GM04503 (cell line): ENCODE measurements around the gene CDH12.
A peak's percentile ranks its signal among the peaks of the same experiment; 100 is the strongest.
"Not testable (repeated sequence)": the region's sequence is repeated elsewhere in the genome, so short reads cannot be mapped to it uniquely, and the experiment has no call there.

ENCODE experiments used
- DNase-seq: peaks from one replicate; pipeline ENCODE4 v3.0.0-alpha.2; 2012; ENCODE audit warnings: low read depth

CDH12 gene

GRCh38 chr5:22560147-22560546 lies 293.0 kb downstream of the CDH12 start:
- peak; percentile 64 for DNase-seq

DNA sequence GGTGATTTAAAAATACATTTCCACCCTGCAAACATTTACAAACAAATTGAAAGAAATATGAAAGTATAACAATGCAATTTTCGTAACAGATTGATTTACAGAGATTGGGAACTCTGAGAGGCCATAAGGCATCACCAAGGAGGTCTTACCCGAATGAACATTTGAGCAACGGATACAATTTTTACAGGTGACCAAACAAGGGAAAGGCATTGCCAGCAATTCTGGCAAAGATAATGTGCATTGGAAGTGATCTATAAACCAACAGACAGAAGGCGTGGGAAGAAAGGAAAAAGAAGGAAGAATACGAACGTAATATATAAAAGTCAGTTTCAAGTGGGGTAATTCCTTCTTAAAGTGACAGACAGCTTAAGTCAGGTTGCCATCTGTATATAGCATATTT lies 295.9 kb downstream of the CDH12 start:
- no peak for DNase-seq

DNA sequence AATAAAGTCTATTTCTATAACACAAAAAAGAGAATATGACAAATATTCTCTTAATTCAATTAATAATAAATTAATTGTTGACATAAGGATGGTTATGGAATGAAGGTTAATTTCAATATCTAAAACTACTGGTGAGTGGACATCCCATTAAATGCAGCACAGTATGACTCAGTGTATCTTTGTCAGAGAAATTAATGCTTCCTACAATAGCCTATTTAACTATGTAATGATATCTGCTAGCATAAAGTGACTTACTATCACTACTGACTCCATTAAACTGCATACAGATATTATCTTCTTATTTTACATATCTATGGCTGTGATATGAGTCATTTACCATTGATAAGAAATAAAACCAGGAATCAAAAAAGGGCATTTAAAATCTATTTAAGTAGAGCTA lies 298.7 kb downstream of the CDH12 start:
- DNase-seq: no peak

- no peak for DNase-seq
Measured at GRCh38 chr5:22549876-22550671, 303.1 kb downstream of the CDH12 start.

GRCh38 chr5:22542340-22542739 lies 310.8 kb downstream of the CDH12 start:
- DNase-seq: no peak

GRCh38 chr5:22541037-22541436 lies 312.1 kb downstream of the CDH12 start:
- DNase-seq: no peak

- no peak for DNase-seq
Measured at GRCh38 chr5:22539762-22540161, 313.4 kb downstream of the CDH12 start.

GRCh38 chr5:22531986-22532385 lies 321.2 kb downstream of the CDH12 start:
- no peak for DNase-seq

GRCh38 chr5:22521521-22521920 lies 331.6 kb downstream of the CDH12 start:
- DNase-seq: no peak

DNA sequence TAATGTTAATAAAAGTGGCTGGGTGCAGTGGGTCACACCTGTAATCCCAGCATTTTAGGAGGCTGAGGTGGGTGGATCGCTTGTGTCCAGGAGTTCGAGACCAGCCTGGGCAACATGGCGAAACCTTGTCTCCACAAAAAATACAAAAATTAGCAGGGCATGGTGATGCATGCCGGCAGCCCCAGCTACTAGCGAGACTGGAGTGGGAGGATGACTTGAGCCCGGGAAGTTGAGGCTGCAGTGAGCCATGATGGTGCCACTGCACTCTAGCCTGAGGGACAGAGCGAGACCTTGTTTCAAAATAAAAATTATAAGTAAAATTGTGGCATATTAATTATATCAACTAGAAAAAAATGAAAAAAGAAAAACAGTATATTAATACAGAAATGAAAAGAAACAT lies 336.6 kb downstream of the CDH12 start:
- DNase-seq: not testable (repeated sequence)

DNA sequence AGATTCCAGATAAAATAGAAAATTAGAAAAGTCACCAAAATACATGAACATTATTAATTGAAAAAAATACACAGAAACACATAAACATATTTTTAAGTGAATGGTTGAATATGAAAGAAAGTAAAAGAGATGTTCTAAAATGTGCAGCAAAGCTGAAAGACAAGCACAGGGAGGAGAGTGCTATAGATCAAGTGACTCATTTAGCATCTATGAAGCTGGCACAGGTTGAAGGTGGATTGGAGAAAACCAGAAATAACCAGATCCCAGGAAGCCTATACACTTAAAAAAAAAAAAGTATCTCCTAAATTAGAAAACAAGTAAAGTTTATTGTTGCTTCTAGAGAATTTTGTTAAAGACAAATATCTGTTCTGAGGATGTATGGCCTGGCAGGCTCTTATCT lies 338.9 kb downstream of the CDH12 start:
- no peak for DNase-seq

DNA sequence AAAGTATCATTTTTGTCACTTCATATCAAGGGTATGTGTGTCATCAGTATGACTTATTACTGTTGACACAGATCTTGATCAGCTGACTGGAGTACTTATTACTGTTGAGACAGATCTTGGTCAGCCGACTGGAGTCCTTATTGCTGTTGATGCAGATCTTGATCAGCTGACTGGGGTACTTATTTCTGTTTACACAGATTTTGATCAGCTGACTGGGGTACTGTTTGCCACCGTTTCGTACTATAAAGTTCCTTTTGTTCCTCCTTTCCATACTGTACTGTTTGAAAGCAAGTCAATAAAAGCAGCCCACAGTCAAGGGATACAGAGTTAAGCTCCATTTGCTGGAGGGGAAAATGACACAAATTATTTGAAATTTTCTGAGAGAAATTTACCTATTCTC lies 347.3 kb downstream of the CDH12 start:
- no peak for DNase-seq

DNA sequence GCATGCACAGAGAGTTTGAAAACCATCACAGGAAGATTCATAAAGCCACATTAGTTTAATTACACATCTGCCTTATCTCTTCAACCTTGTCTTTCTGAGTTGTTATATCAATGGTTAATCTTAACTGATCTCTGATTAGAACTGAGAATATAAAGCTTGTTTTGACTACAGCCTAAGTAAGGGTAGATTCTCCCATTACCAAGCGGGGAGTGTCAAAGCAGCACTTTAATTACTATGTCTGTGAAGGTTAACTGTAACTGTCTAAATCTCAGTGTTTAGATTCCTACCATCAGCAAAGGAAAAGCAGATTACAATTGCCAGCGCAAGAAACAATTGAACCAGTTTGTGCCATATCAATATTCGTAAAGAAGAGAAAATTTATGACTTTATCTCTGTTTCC lies 348.7 kb downstream of the CDH12 start:
- no peak for DNase-seq

DNA sequence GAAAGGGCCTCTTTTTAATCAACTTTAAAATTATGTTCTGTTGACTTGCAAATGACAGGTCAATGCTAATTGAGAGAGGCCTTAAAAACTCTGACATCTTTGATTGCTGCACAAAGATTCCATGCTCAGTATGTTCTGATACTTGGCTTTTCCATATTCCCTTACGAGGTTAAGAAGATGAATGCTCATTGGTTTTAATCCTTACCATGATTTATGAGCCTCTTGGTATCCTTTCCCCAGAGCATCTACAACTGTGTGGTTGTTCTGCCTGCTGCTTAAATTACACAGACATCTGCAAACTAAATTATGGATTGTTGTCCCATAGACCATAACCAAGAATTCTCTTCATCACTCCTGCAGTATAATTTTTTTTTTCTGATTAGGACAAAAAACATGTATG lies 352.6 kb downstream of the CDH12 start:
- no peak for DNase-seq

GRCh38 chr5:22496666-22497065 lies 356.5 kb downstream of the CDH12 start:
- DNase-seq: no peak

- no peak for DNase-seq
Measured at GRCh38 chr5:22495016-22495720, 358.0 kb downstream of the CDH12 start.

GRCh38 chr5:22488427-22488826 lies 364.7 kb downstream of the CDH12 start:
- DNase-seq: no peak

DNA sequence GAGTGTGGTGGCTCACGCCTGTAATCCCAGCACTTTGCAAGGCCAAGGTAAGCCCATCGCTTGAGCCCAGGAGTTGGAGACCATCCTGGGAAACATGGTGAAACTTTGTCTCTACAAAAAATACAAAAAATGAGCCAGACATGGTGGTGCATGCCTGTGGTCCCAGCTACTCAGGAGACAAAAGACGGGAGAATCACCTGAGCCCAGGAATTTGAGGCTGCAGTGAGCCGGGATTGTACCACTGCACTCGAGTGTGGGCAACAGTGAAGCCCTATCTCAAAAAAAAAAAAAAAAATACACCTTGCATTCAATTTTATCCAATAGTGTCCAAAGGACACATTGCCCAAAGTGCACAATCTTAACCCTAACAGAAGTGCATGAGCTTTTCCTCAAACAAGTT lies 372.8 kb downstream of the CDH12 start:
- DNase-seq: no peak

GRCh38 chr5:22473886-22474285 lies 379.3 kb downstream of the CDH12 start:
- DNase-seq: no peak

DNA sequence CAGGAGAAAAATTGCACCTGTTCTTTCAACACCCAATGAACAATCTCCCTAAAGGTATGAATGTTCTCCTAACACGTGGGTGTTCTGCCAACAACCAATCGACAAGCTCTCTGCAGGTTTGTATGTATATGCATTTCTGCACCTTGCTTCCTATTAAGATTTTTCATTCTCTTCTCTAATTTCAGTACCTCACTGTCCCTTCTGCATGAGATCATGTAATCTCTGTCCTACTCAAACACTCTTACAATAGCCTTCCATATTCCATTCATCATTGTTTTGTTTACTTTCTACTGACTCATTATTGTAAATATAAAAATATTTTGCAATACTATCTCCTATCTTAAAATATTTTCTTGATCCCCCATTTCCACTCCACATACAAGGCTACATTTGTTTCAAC lies 382.0 kb downstream of the CDH12 start:
- no peak for DNase-seq

DNA sequence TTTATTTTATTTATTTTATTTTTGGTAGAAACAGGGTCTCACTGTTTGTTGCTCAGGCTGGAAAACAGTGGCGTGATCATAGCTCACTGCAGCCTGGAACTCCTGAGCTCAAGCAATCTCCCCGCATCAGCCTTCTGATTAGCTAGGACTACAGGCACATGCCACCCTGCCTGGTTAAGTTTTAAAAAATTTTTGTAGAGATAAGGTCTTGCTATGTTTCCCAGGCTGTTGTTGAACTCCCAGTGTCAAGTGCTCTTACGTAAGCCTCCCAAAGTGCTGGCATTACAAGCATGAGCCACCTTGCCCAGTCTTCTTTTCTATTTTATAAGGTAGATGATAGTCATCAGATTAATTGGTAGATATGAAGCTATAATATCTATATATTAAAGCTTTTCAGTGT lies 382.7 kb downstream of the CDH12 start:
- no peak for DNase-seq

GRCh38 chr5:22465616-22466015 lies 387.5 kb downstream of the CDH12 start:
- DNase-seq: no peak

DNA sequence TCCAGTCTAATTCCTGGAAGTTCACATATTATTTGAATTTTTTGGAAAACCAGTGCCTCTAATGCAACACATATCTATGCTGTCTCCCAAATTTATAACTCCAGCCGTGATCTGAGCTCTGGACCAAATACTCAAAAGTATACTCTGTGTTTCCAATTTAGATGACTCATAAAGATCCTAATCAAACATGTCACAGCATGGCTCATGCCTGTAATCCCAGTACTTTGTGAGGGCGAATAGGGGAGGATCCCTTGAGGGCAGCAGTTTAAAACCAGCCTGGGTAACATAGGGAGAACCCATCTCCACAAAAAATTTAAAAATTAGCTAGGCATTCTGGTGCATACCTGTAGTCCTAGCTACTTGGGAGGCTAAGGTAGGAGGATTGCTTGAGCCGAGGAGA lies 388.0 kb downstream of the CDH12 start:
- DNase-seq: no peak

DNA sequence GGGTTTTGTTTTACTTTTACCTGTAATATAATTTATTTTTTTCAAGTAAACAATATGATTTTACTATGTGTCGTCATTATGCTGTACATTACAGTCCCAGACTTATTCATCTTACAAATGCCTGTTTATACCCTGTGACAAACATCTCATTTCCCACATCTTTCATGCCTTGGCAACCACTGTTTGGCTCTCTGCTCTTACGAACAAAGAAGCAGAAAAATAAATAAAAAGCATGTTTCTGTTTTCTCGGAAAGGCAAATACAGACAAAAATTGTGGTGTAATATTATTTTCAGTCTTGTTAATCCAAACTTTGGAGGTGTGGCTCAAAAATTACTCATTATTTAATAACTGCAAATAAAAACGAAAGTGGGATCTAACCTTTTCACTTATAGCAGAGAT lies 393.0 kb downstream of the CDH12 start:
- no peak for DNase-seq
